NOMO-1 treated with DMSO at 0.1 percent for 48 hours (cell line): Measurements from ENCODE around the gene TFAP2A.

ENCODE experiments used
- DNase-seq: peaks from one replicate; lab custom pipeline; 2025; ENCODE audit not compliant: unreplicated experiment; lab: John Stamatoyannopoulos, UW

TFAP2A gene

DNA sequence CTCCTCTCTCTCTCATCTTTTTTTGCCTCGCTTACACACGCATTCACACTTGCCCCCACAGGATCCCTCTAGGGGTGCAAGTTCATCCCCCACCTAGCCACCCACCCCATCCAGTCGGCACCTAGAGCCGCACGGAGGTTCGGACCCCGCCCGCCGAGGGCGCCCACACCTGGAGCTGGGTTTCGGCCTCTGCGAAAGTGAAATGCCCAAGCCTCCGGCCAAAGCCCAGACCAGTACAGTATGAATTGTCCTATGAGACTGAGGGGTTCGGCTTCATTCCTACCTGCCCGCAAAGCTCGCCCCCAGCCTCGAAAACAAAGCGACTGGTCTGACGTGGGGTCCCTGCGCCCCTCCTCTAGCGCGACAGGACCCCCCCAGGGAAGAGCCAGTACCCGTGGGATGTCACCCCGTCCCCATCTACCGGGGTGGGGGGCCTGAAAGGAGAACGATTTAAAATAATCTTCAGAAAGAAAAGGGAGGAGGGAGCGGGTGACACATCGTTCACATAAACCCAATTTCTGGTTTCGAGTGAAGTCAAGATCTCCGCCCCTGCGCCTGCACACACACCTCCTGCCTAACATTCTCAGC is 1.5 kb downstream of the TFAP2A start:
- no peak for DNase-seq

DNA sequence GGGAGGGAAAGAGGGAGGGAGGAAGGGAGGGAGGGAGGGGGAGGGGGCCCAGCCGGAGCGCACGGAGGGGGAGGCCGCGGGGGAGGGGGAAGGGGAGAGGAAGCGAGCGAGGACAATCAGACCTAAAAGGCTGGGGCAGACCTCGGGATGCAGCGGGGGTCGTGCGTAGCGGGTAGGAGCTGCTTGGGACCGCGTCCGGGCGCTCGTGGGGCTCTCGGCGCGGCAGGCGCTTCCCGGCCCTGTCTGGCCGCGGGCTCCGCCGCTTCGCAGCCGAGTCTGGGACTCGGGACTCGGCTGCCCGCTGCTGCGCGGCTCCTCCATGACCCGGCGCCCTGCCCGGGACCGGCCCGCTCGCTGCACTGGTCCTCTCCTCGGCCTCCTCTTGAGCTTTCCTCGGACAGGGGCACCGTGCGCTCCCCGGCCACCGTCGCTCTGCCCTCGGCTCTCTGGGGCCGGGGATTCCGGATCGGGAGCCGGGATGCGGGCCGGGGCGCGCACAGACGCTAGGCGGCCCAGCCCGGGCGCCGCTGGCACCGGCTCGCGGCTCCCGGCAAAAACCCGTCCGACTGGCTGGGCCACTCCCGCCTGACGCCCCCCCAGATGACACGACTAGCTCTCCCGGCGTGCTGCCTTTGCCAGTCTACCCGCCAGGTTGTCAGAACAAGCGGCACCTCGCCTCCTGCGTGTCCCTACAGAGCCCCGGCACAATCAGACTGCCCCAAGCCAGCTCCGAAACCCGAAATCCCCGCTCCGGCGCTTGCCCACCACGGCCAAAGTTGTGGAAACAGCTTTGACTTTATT is 2.2 kb downstream of the TFAP2A start:
- DNase-seq = peak; percentile 57

DNA sequence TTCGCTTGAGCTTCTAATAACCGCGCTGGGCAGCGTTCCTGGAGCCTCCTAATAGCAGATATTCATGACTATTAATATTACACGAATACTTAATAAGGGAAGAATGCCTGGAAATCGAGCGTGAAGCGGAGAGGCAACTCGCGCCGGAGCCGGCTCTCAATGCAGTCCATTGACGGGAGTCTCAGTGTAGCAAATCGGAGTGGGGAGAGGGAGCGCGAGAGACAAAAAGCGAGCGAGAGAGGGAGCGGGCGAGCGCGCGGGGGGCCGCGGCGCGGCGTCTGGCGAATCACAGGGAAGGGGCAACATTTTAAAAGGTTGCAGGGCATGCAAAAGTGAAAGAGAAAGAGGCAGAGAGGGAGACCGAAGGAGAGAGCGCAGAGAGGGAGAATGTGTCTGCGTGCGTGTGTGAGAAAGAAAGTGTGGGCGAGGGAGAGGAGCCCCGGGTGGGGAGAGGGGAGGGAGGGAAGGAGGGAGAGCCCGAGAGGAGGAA is 2.9 kb downstream of the TFAP2A start:
- DNase-seq = peak; percentile 70

DNA sequence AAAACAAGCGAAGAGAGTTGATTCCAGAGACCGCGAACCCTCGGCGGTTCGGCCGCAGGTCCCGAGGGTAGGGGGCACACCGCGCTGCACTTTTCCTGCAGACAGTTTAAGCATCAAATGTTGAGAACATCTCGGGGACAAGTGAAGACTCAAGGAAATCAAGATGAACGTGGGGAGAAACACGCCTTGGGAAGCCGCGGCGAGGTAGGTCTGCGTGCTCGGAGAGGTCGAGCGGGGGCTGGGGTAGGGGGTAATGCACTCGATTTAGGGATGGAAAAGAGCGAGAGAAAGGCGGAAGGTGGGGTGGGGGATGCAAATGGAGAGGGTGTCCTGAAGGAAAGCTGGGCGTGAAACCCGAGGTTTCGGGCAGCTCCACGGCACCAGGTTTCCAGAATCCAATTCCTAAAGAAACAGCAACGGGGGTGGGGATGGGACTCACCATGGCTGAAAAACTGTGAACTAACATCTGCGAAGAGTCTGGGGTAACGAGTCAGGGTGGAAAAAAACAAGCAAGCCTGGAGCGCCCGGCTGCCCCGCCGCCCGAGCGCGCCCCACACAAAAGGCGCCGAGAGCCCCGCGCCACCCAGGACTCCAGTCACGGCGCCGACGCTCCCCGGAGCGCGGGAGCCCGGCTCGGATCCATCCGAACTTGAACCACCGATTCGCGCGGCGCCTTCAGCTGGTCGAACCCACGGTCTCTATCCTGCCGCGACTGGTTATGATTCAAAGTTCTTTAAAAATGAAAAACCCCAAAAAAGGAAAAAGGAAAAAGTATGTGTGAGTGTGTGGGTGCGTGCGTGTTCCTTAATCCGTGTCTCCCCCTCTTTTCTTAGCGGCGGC is 3.5 kb downstream of the TFAP2A start:
- no peak for DNase-seq

DNA sequence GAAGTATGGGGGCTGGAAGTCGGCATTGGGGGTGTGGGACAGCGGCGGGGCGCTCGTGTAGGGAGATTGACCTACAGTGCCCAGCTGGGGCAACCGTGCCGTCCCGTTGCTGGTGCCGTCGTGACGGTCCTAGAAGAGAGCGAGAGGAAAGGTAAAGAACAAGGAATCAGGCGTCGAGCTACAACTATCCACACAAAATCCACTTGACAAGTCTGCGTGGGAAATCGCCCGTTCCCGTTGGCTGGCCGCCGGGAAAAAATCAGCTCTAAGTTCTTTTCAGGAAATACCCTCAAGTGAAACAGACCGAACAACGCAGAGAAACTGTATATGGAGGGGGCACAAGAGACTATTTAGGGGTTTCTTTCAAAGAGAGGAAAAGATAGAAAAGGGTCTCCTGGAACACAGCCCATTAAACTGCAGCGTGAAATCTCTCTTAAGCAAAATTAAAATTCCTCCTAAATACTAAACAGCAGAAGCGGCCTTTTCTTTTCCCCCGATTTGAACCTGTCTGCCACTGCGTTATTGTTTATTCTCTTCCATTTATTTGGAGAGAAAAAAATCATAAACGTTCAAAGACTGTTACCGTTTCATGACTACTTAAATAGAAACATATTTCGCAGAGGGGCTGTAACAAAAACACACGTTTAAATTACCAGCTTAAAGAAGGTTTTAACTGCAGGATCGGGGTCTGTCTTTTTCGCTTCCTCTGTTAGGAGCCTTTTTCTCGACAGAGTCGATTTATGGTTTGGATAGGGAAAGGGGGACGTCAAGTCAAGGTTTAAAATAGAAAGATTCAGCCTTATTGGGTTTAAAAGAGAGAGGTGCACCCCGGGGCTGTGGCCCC is 4.4 kb downstream of the TFAP2A start:
- DNase-seq = no peak

DNA sequence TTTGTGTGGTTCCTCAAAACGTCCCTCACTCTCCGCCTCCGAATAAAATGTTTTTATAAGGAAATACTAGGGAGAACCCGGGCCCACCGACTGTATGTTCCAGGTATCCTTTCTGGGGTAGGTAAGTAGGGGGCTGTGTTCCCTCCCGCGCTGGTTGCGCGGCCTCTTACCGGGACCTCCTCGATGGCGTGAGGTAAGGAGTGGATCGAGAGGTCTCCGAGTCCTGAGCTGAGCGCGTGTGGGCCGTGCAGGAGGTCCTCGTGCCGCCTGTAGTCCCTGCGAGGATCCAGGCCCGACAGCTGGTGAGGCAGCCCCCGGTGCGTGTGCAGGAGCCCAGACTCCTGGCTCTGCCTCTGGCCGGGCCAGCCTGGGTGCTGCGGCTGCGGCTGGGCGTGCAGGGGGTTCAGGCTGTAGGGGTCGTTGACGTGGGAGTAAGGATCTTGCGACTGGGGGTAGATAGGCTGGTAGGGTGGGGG is 5.1 kb downstream of the TFAP2A start:
- no peak for DNase-seq

DNA sequence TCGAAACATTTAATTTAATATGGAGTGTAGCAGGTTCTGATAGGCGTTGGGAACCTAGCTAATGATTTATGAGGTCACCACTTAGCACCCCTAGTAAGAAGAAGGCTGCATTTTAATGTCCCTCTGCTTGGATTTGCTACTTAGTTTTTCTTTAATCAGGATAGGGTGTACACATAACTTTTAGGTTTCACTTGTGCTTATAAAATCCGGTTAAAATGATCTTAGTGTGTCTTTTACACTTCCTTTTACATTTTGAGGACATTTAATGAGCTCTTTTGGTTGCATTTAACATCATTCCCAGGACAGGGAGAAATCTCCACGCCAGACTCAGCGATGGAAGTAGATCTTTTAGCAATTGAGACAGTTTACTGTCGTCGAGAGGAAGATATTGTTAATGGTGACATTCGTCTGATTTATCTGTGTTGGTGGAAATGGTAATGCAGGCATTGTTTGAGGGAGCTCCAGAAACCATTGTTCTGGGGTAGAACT is 5.6 kb downstream of the TFAP2A start:
- DNase-seq = no peak

DNA sequence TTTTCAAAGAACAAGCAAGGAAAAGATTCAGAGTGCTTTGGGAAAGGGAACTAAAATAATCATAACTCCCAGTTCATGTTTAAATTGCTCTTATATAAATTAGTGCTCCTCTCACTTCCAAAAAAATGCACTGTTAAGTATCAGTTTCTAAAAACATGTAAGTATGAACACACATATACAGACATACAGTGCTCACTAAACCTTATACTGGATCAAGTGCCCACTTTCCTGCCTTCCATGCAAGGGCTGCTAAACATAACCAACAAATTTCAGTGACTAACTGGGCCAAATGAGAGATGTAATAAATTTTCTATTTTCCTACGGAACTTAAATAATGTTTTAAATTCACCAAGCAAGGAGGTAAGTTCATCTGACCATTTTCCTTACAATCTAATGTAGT is 6.4 kb downstream of the TFAP2A start:
- DNase-seq = no peak

DNA sequence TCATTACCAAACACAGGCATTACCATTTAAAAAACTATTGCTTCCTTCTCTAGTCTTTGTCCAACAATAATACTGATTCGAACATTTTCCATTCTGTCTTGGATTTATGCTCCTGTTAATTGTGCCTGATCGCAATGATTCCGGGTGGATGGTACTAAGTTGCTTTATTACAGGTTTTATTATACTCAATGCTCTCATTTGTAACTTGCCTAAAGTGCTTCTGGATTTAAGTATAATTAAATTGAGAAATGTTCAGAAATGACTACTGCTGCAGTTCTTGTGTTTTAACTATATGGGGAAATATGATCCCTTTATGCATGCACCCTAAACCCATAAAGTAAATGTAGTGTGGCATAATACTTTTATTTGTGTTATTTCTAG is 7.2 kb downstream of the TFAP2A start:
- DNase-seq = no peak

DNA sequence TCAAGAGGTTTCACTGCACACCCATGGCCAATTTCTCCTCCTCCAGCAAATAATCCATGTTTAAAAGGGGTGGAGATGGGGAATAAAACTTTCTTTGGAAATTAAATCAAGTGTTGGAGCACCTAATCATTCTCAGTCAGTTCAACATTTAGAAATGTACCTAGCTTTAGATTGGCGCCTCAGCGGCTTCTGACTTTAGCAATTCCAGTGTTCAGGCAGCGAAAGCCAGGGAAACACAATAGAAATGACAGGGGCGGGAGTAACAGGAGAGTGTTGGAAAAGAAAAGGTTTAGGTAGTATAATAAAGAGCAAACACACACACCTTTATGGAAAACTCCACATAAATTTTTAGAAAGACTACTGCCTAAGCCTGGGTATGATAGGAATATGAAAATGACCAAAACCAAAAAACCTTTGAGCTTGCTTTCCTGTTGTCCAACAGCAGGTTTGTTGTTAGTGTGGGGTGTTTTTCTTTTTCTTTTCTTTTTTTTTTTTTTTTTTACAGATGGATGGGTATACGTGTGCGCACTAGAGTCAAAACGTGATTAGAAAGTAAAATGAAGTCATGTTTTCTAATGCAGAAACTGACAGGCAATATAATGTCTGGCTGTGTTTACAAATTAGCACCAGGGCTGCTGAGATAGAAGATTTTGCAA is 7.7 kb downstream of the TFAP2A start:
- DNase-seq = peak; percentile 36

DNA sequence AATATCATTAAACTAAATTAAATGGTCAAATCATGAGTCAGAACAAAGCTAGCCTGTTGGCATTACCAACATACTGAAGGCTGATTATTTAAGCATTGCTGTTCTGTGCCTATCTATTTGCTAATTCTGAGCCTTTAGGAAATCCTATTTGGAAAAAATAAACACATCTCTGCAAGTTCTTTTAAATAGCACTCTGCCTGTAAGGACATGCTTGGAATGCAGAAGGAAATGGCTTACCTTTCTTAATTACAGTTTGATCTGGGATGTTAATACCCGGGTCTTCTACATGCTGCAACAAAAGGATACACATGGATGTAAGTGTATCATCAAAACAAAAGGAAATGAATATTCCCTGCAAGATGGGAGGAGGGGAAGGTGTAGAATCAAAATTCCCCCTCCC is 8.3 kb downstream of the TFAP2A start:
- DNase-seq = no peak

DNA sequence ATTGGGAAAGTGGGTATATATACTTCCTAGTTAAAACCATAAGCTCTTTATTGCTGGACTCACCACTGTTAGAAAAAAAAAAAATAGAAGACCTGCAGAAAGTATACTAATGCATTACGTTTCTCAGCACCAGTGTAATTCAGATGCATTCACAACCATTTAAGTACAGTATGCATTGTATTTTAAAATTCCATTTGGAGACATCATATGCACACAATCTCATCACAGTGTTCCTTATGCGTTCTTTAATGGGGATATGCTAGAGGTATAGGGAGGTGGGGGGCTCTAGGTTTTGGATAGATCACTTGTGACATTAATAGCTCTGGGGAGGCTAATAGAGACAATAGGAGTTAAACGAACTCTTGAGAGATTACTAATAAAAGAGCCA is 9.4 kb downstream of the TFAP2A start:
- DNase-seq = no peak

DNA sequence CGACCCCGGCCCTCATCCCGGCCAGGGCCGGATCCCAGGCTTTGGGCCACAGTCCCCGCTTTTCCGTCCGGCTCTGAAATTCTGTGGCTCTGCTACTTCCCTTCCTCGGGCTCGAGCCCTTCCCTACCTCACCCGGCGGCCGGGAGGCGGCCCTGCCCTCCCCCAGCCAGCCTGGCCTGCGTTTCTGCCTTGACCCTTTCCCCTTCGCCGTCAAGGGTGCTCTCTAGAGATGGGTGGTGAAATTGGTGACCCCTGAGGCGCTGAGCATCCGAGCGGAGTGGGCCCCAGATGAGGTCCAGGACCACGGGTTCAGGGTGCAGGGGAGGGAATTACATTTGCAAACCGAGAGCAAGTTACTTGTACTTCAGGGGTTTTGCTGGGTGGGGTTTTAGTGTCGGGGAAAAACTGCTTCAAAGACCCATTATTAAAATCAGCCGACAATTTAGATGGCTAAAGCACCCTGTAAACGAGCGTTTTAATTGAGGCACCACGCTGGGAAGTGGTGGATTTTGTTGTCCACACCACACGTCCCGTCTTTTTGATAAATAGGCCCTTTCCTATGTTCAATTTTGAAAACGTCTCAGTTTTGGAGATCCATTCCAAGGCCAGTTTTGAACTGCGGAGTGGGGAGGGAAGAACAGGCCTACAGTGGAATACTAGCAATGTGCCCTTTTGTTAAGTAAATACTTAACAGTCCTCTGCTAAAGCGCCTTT is 9.9 kb downstream of the TFAP2A start:
- DNase-seq = no peak

DNA sequence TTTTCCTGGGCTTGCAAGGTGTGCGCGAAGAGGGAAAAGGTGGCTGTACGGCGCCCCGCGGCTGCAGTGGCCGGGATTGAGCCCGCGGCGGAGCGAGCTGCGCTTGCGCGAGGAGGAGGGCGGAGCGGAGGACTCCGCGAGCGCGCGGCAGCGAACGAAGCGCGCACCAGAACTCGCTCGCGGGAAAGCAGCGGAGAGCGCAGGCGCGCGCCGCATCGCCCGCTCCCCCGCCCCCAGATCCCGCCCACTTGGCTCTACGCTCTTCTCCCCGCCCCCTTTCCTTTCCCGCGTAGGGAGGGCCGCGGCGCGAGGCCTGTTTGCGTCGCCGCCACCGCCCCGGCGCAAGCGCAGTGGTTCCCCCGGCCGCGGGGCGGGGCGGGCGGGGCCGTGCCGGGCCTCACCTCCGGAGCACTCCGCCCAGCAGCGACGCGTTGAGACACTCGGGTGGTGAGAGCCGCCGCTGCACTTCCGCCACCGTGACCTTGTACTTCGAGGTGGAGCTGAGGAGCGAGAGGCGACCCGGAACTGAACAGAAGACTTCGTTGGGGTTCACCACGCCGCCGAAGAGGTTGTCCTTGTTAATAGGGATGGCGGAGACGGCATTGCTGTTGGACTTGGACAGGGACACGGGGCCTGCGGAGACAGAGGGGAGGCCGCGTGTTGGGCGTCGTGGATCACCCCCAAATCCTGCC is 10.6 kb downstream of the TFAP2A start:
- DNase-seq = peak; percentile 99

DNA sequence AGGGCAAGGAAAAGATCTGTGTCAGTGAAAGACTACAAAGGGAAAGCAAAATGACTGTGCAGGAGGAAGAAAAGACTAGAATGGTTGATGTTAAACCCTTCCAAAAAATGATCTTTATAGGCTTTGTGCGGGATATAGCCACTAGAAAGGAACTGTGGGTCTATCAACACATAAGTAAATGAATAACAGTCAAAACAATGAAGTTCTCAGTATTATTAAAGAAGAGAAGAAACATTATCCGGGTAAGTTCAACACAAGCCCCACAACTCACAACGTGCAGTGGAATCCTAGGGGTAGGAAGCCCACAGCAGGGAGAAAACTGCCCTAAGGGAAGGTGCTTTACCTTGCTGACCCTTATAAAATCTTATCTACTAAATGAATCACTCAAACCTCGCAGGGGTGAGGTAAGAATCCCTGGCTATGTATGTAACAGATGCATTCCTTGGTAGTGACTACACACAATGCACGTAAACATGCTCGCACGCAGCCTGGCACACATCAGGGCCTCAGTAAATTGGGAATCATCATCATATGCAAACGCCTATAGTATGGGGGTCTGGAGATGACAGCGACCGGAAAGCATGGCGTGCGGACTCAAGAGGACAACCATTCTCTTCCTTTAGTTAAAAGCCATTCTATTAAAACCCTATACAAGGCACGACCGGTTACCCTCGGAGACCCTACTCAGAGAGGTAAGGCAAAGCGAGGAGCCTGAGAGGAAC is 11.3 kb downstream of the TFAP2A start:
- peak; percentile 61 for DNase-seq

DNA sequence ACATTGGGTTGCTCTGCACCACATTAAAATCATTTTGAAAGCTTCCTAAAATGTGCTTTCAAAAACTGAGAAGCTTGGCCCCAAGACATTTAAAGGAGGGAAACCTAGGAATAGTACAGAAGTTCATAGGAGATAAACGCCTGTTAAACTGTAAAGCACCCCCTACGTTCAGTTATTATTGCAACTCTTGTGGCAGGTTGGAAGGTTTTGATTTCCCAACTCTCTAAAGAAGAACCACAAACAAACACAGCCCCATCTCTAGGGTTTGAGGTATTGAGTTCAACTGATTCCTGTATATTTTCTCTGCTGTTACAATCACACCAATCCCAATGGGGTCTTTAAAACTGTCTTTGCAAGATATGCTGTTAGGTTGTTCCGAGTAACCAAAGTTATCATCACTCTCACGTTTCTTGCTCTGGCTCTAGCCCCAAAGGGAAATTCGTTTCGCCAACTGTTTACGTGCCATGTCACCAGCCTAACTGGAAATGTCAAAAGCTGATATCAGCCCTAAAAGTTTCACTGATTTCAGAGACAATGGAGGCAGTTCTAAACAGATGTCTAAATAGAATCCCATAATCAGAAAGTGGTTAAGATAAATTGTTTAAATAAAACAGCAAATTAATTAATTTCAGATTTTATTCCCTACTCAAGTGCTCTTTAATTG is 12.1 kb downstream of the TFAP2A start:
- peak; percentile 72 for DNase-seq

DNA sequence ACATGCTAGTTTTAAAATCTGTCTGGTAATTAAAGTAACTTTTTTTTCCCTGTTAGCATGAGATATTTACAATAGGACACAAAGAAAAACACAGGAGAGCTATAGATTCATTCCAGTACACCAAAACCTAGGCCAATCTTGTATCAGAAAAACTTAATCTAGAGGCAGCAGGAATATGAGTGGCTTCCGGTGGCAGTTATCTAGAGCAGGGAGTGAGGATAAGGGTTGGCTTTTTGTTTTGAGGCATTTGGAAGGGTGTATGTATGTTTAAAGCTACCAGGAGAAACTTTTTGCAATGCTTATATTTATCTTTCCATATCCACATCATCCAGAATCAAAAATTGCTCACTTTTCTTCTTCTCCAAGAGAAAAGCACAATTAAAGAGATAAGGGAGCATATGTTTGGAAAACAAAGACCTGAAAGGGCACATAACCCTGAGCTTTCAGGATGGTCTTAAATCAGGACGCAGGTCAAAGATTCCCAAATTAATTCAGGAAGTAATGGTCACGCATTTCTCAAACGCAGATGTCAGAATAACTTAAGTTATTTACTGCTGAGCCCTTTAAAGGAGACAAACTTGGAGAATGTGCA is 13.1 kb downstream of the TFAP2A start:
- no peak for DNase-seq
